Activated CD8-positive, alpha-beta memory T cell treated with anti-CD3 and anti-CD28 coated beads, Interleukin-2, amount 10 ng/mL, durations not matched to agents 7 days and 5 days (primary cell): ENCODE data around the gene TWSG1. TPM values are rescaled to one million over a fixed set of nuclear protein-coding genes. Genes with fewer than 3 reads are reported as not detected.
A peak's percentile ranks its signal among the peaks of the same experiment; 100 is the strongest.
"Not testable (repeated sequence)": the region's sequence is repeated elsewhere in the genome, so short reads cannot be mapped to it uniquely, and the experiment has no call there.

Experiments used
- ATAC-seq: fragments of 150-1000 bp; cut with Tn5 transposase; one replicate; pipeline ENCODE4 v1.10.0; 2021; ENCODE audit warnings: moderate library complexity
- CTCF ChIA-PET: fragments of 350-600 bp; sonication (Branson Sonifier 250); formaldehyde crosslinking; loops from one replicate; lab custom pipeline; 2021; ENCODE audit warnings: antibody characterized with exemption; lab: Charles Lee
- DNase-seq: peaks from one replicate; pipeline ENCODE4 v3.0.0-alpha.2; 2020
- H3K27ac Mint-ChIP-seq: one replicate; pipeline ENCODE4 v1.8.0; 2021; ENCODE audit warnings: mild to moderate bottlenecking, mixed read lengths
- H3K27me3 Mint-ChIP-seq: one replicate; pipeline ENCODE4 v1.8.0; 2021; ENCODE audit warnings: mixed read lengths
- H3K36me3 Mint-ChIP-seq: one replicate; pipeline ENCODE4 v1.8.0; 2021; ENCODE audit warnings: mild to moderate bottlenecking, mixed read lengths
- H3K4me1 Mint-ChIP-seq: one replicate; pipeline ENCODE4 v1.8.0; 2021; ENCODE audit warnings: mixed read lengths
- H3K4me3 Mint-ChIP-seq: one replicate; pipeline ENCODE4 v1.8.0; 2021; ENCODE audit warnings: mild to moderate bottlenecking, moderate library complexity, mixed read lengths
- H3K9me3 Mint-ChIP-seq: one replicate; pipeline ENCODE4 v1.8.0; 2022; ENCODE audit warnings: low read depth, mixed read lengths
- total RNA-seq, 2 experiments: library from RNA; stranded (reverse); gene quantifications; one replicate each; pipeline ENCODE4 v1.2.3, GENCODE V29; 2021

TWSG1 gene
- total RNA-seq, 2 experiments from 2014 or later, result 11.2 TPM

- peaks cover 2% of the 10 kb centered on the region for H3K4me1 Mint-ChIP-seq
- ATAC-seq (no peak), DNase-seq (no peak)
- no peak overlapping the region for H3K27ac Mint-ChIP-seq
- H3K27me3 Mint-ChIP-seq, result no peaks in the 10 kb centered on the region
- CTCF ChIA-PET, result no interaction called here
- peaks cover 20% of the 10 kb centered on the region for H3K36me3 Mint-ChIP-seq
- H3K4me3 Mint-ChIP-seq, result no peak overlapping the region
- H3K9me3 Mint-ChIP-seq, result no peaks in the 10 kb centered on the region
Observed at GRCh38 chr18:9380101-9380500, 45.5 kb downstream of the TWSG1 start.

GRCh38 chr18:9380621-9381395, 46.2 kb downstream of the TWSG1 start:
- CTCF ChIA-PET, result no interaction called here
- Mint-ChIP-seq H3K4me3 (no peak overlapping the region), H3K36me3 (peaks cover 18% of the 10 kb centered on the region), H3K27me3 (no peaks in the 10 kb centered on the region), H3K9me3 (no peaks in the 10 kb centered on the region), H3K4me1 (no peaks in the 10 kb centered on the region), H3K27ac (no peak overlapping the region)
- DNase-seq (no peak), ATAC-seq (no peak)

- H3K4me1 Mint-ChIP-seq, result no peaks in the 10 kb centered on the region
- H3K4me3 Mint-ChIP-seq, result no peak overlapping the region
- CTCF ChIA-PET, result no interaction called here
- no peak overlapping the region for H3K27ac Mint-ChIP-seq
- ATAC-seq, result no peak
- peaks cover 4% of the 10 kb centered on the region for H3K9me3 Mint-ChIP-seq
- DNase-seq, result no peak
- H3K36me3 Mint-ChIP-seq, result peaks cover 21% of the 10 kb centered on the region
- no peaks in the 10 kb centered on the region for H3K27me3 Mint-ChIP-seq
Observed at GRCh38 chr18:9386879-9387278, 52.3 kb downstream of the TWSG1 start.

- Mint-ChIP-seq H3K27ac (no peak overlapping the region), H3K36me3 (peaks cover 19% of the 10 kb centered on the region), H3K9me3 (peaks cover 4% of the 10 kb centered on the region), H3K4me1 (no peaks in the 10 kb centered on the region), H3K27me3 (no peaks in the 10 kb centered on the region), H3K4me3 (no peak overlapping the region)
- no peak for ATAC-seq
- CTCF ChIA-PET, result no interaction called here
- DNase-seq, result no peak
Observed at GRCh38 chr18:9387891-9388290, 53.3 kb downstream of the TWSG1 start.

GRCh38 chr18:9389706-9390105, 55.1 kb downstream of the TWSG1 start:
- H3K27ac Mint-ChIP-seq, result no peak overlapping the region
- no peaks in the 10 kb centered on the region for H3K4me1 Mint-ChIP-seq
- H3K36me3 Mint-ChIP-seq, result peaks cover 18% of the 10 kb centered on the region
- DNase-seq, result no peak
- no peaks in the 10 kb centered on the region for H3K27me3 Mint-ChIP-seq
- no peak for ATAC-seq
- H3K4me3 Mint-ChIP-seq, result no peak overlapping the region
- peaks cover 4% of the 10 kb centered on the region for H3K9me3 Mint-ChIP-seq
- CTCF ChIA-PET, result no interaction called here

GRCh38 chr18:9392726-9393125, 58.2 kb downstream of the TWSG1 start:
- H3K36me3 Mint-ChIP-seq, result peaks cover 26% of the 10 kb centered on the region

GRCh38 chr18:9394046-9394445, 59.5 kb downstream of the TWSG1 start:
- H3K27ac Mint-ChIP-seq, result no peak overlapping the region
- DNase-seq, result no peak
- H3K36me3 Mint-ChIP-seq, result peaks cover 25% of the 10 kb centered on the region
- no peaks in the 10 kb centered on the region for H3K4me1 Mint-ChIP-seq
- no peak overlapping the region for H3K4me3 Mint-ChIP-seq
- H3K9me3 Mint-ChIP-seq, result peaks cover 4% of the 10 kb centered on the region
- CTCF ChIA-PET, result no interaction called here
- no peaks in the 10 kb centered on the region for H3K27me3 Mint-ChIP-seq
- no peak for ATAC-seq

More at GRCh38 chr18:9392726-9393125, 58.2 kb downstream of the TWSG1 start:
- no peak for DNase-seq
- ATAC-seq, result no peak
- H3K4me3 Mint-ChIP-seq, result no peak overlapping the region
- H3K4me1 Mint-ChIP-seq, result no peaks in the 10 kb centered on the region
- H3K27ac Mint-ChIP-seq, result no peak overlapping the region
- CTCF ChIA-PET, result no interaction called here
- H3K9me3 Mint-ChIP-seq, result peaks cover 4% of the 10 kb centered on the region
- H3K27me3 Mint-ChIP-seq, result no peaks in the 10 kb centered on the region

GRCh38 chr18:9400197-9400596, 65.6 kb downstream of the TWSG1 start:
- CTCF ChIA-PET, result interaction anchor here (0.7 kb wide), 1 partner anchor 48 kb away, joined by 3 read pairs; no protein-coding TSS in a partner anchor
- Mint-ChIP-seq H3K9me3 (no peaks in the 10 kb centered on the region), H3K27ac (no peak overlapping the region), H3K36me3 (peaks cover 10% of the 10 kb centered on the region), H3K27me3 (no peaks in the 10 kb centered on the region), H3K4me1 (peaks cover 5% of the 10 kb centered on the region), H3K4me3 (no peak overlapping the region)
- no peak for DNase-seq
- no peak for ATAC-seq

GRCh38 chr18:9401176-9401575, 66.6 kb downstream of the TWSG1 start:
- no peak overlapping the region for H3K4me3 Mint-ChIP-seq
- peaks cover 7% of the 10 kb centered on the region for H3K36me3 Mint-ChIP-seq
- no peaks in the 10 kb centered on the region for H3K9me3 Mint-ChIP-seq
- DNase-seq (no peak), ATAC-seq (no peak)
- H3K4me1 Mint-ChIP-seq, result peaks cover 5% of the 10 kb centered on the region
- CTCF ChIA-PET, result no interaction called here
- no peak overlapping the region for H3K27ac Mint-ChIP-seq
- H3K27me3 Mint-ChIP-seq, result no peaks in the 10 kb centered on the region

- H3K27me3 Mint-ChIP-seq, H3K4me1 Mint-ChIP-seq, H3K4me3 Mint-ChIP-seq, CTCF ChIA-PET, H3K27ac Mint-ChIP-seq, H3K9me3 Mint-ChIP-seq, DNase-seq, ATAC-seq, H3K36me3 Mint-ChIP-seq: not testable (repeated sequence)
Observed at GRCh38 chr18:9402358-9403007, 67.9 kb downstream of the TWSG1 start.

GRCh38 chr18:9403795-9404564, 69.4 kb downstream of the TWSG1 start:
- no peak for ATAC-seq
- Mint-ChIP-seq H3K36me3 (peaks cover 4% of the 10 kb centered on the region), H3K9me3 (no peaks in the 10 kb centered on the region), H3K27ac (no peak overlapping the region), H3K4me1 (peaks cover 5% of the 10 kb centered on the region), H3K4me3 (peak overlapping the region; percentile 49), H3K27me3 (no peaks in the 10 kb centered on the region)
- CTCF ChIA-PET, result interaction anchor here (1.2 kb wide), 1 partner anchor 332 kb away, joined by 4 read pairs; no protein-coding TSS in a partner anchor
- no peak for DNase-seq

GRCh38 chr18:9404565-9405060, 70.0 kb downstream of the TWSG1 start:
- no peaks in the 10 kb centered on the region for H3K9me3 Mint-ChIP-seq
- peaks cover 5% of the 10 kb centered on the region for H3K4me1 Mint-ChIP-seq
- peak overlapping the region; percentile 49 for H3K4me3 Mint-ChIP-seq
- no peak overlapping the region for H3K27ac Mint-ChIP-seq
- CTCF ChIA-PET, result no interaction called here
- DNase-seq (peak; percentile 42), ATAC-seq (peak; percentile 47)
- peaks cover 4% of the 10 kb centered on the region for H3K36me3 Mint-ChIP-seq
- peaks cover under 1% of the 10 kb centered on the region for H3K27me3 Mint-ChIP-seq

GRCh38 chr18:9405130-9405529, 70.6 kb downstream of the TWSG1 start:
- peaks cover 4% of the 10 kb centered on the region for H3K36me3 Mint-ChIP-seq
- peaks cover 6% of the 10 kb centered on the region for H3K27me3 Mint-ChIP-seq
- H3K9me3 Mint-ChIP-seq, result no peaks in the 10 kb centered on the region
- CTCF ChIA-PET, result no interaction called here
- peaks cover 5% of the 10 kb centered on the region for H3K4me1 Mint-ChIP-seq
- no peak for ATAC-seq
- no peak overlapping the region for H3K27ac Mint-ChIP-seq
- H3K4me3 Mint-ChIP-seq, result no peak overlapping the region
- DNase-seq, result no peak
